Colonic mucosa (tissue), 4 donors: ENCODE measurements around the gene FASTK. TPM values are rescaled to one million over a fixed set of nuclear protein-coding genes. Genes with fewer than 3 reads are reported as not detected.
A peak's percentile ranks its signal among the peaks of the same experiment; 100 is the strongest.

Source experiments
- DNase-seq: peaks from one replicate; pipeline ENCODE4 v3.0.0-alpha.2; 2020
- H3K27ac ChIP-seq: fragments of 200-600 bp; one replicate; pipeline ENCODE4 v1.8.0; 2021
- H3K27me3 ChIP-seq: fragments of 200-600 bp; one replicate; pipeline ENCODE4 v1.8.0; 2021
- H3K36me3 ChIP-seq: fragments of 200-600 bp; one replicate; pipeline ENCODE4 v1.8.0; 2021
- H3K4me1 ChIP-seq: fragments of 200-600 bp; one replicate; pipeline ENCODE4 v1.8.0; 2021; ENCODE audit warnings: mild to moderate bottlenecking
- H3K4me3 ChIP-seq: fragments of 200-600 bp; one replicate; pipeline ENCODE4 v1.8.0; 2021
- H3K9ac ChIP-seq, 2 donors: one replicate each; pipeline ENCODE4 v1.7.0; 2013; ENCODE audit warnings: control low read depth in 2 of 2, low read depth in 2 of 2, low read length in 2 of 2
- H3K9me3 ChIP-seq: fragments of 200-600 bp; one replicate; pipeline ENCODE4 v1.8.0; 2021
- CTCF ChIP-seq: fragments of 200-600 bp; IDR thresholded peaks from one replicate; pipeline ENCODE4 v1.8.0; 2022; ENCODE audit warnings: antibody characterized with exemption, mild to moderate bottlenecking
- intact Hi-C: fragments of 100-400 bp; cut with DNase I; formaldehyde crosslinking; loops from one replicate; pipeline ENCODE4 v1.14.1; 2022
- total RNA-seq, 2 donors: library from RNA; stranded (reverse); fragmentation: NEBNext Ultra II Directional in 1 of 2; extraction: Animal tissue kit (Norgen Biotek cat#: 25700) in 1 of 2; gene quantifications; one replicate each; pipeline ENCODE4 v1.2.1, GENCODE V29; 2021
- donor health status: healthy.
- donor health status: DM: no; HTN: no; CAD: no.
- donor health status: DM: no; HTN: no; CAD: no.

Gene FASTK
- total RNA-seq, 2 donors from 2014 or later = 67.0 to 149 TPM

- DNase-seq = peak; percentile 56
- no peak for TF ChIP-seq CTCF
- intact Hi-C loops = no loop called here
- H3K9ac ChIP-seq = peak overlapping the region in 1 of 2 donors; percentile 26
- H3K4me3 ChIP-seq = peak overlapping the region; percentile 37
- H3K4me1 ChIP-seq = peaks cover 17% of the 10 kb centered on the region
- H3K9me3 ChIP-seq = no peaks in the 10 kb centered on the region
- peak overlapping the region; percentile 64 for H3K27ac ChIP-seq
- H3K27me3 ChIP-seq = no peaks in the 10 kb centered on the region
- no peaks in the 10 kb centered on the region for H3K36me3 ChIP-seq
Measured at GRCh38 chr7:151063212-151063561, 17.4 kb downstream of the FASTK start.

- Histone ChIP-seq H3K27ac (peak overlapping the region; percentile 64), H3K4me3 (peak overlapping the region; percentile 37), H3K9me3 (no peaks in the 10 kb centered on the region), H3K9ac (peak overlapping the region; percentile 58 to 71), H3K36me3 (no peaks in the 10 kb centered on the region), H3K27me3 (no peaks in the 10 kb centered on the region), H3K4me1 (peaks cover 17% of the 10 kb centered on the region)
- TF ChIP-seq CTCF = no peak
- intact Hi-C loops = no loop called here
- DNase-seq = peak; percentile 90
Measured at GRCh38 chr7:151062399-151063211, 18.0 kb downstream of the FASTK start.

GRCh38 chr7:151062111-151062398, 18.6 kb downstream of the FASTK start:
- intact Hi-C loops = no loop called here

GRCh38 chr7:151061213-151062110, 19.1 kb downstream of the FASTK start:
- no peak for TF ChIP-seq CTCF
- H3K4me3 ChIP-seq = no peak overlapping the region
- peak; percentile 36 for DNase-seq
- peaks cover 24% of the 10 kb centered on the region for H3K4me1 ChIP-seq
- H3K9ac ChIP-seq = peak overlapping the region in 1 of 2 donors; percentile 98
- no peaks in the 10 kb centered on the region for H3K27me3 ChIP-seq
- no peaks in the 10 kb centered on the region for H3K36me3 ChIP-seq
- no peak overlapping the region for H3K27ac ChIP-seq
- no peaks in the 10 kb centered on the region for H3K9me3 ChIP-seq
- intact Hi-C loops = no loop called here

More at GRCh38 chr7:151062111-151062398, 18.6 kb downstream of the FASTK start:
- no peak for TF ChIP-seq CTCF
- H3K4me3 ChIP-seq = no peak overlapping the region
- no peaks in the 10 kb centered on the region for H3K36me3 ChIP-seq
- H3K9ac ChIP-seq = peak overlapping the region in 1 of 2 donors; percentile 55
- no peak overlapping the region for H3K27ac ChIP-seq
- H3K27me3 ChIP-seq = no peaks in the 10 kb centered on the region
- DNase-seq = no peak
- H3K4me1 ChIP-seq = peaks cover 18% of the 10 kb centered on the region
- no peaks in the 10 kb centered on the region for H3K9me3 ChIP-seq

GRCh38 chr7:151060416-151061212, 20.0 kb downstream of the FASTK start:
- no peak for TF ChIP-seq CTCF
- no peaks in the 10 kb centered on the region for H3K9me3 ChIP-seq
- H3K4me3 ChIP-seq = peak overlapping the region; percentile 46
- intact Hi-C loops = no loop called here
- H3K4me1 ChIP-seq = peaks cover 24% of the 10 kb centered on the region
- H3K27me3 ChIP-seq = no peaks in the 10 kb centered on the region
- DNase-seq = peak; percentile 72
- peak overlapping the region; percentile 96 for H3K27ac ChIP-seq
- no peaks in the 10 kb centered on the region for H3K36me3 ChIP-seq
- H3K9ac ChIP-seq = peak overlapping the region; percentile 84 to 98
